Karpas-422 (cell line): ENCODE results near the gene NDUFAB1. TPM values are rescaled to one million over a fixed set of nuclear protein-coding genes. Genes with fewer than 3 reads are reported as not detected.

Experiments
- DNase-seq: peaks from one replicate; pipeline ENCODE4 v3.0.0-alpha.2; 2015
- H2AFZ ChIP-seq: fragments of 200-600 bp; sonication (generic); 2 replicates; pipeline ENCODE4 v1.6.1; 2014; ENCODE audit warnings: antibody characterized with exemption, low read length, mixed read lengths
- H3K27ac ChIP-seq: fragments of 200-600 bp; sonication (generic); 2 replicates; pipeline ENCODE4 v1.5.1; 2014; ENCODE audit warnings: mild to moderate bottlenecking, low read length, moderate library complexity
- H3K27me3 ChIP-seq: fragments of 200-600 bp; sonication (generic); 2 replicates; pipeline ENCODE4 v1.6.1; 2014; ENCODE audit warnings: low read length, mixed read lengths
- H3K36me3 ChIP-seq: fragments of 200-600 bp; sonication (generic); 2 replicates; pipeline ENCODE4 v1.6.1; 2014; ENCODE audit warnings: low read length, mixed read lengths; ENCODE audit not compliant: insufficient read depth
- H3K4me1 ChIP-seq: fragments of 200-600 bp; sonication (generic); 2 replicates; pipeline ENCODE4 v1.6.1; 2014; ENCODE audit warnings: mild to moderate bottlenecking, low read length, mixed read lengths
- H3K4me2 ChIP-seq: fragments of 200-600 bp; sonication (generic); 2 replicates; pipeline ENCODE4 v1.6.1; 2014; ENCODE audit warnings: low read length, low read depth, mild to moderate bottlenecking; ENCODE audit not compliant: poor library complexity, severe bottlenecking
- H3K4me3 ChIP-seq: fragments of 200-600 bp; sonication (generic); 2 replicates; pipeline ENCODE4 v1.5.1; 2014; ENCODE audit warnings: mild to moderate bottlenecking, antibody characterized with exemption, low read length, mixed read lengths
- H3K79me2 ChIP-seq: fragments of 200-600 bp; sonication (generic); 2 replicates; pipeline ENCODE4 v1.6.1; 2014; ENCODE audit warnings: mild to moderate bottlenecking, low read length, mixed read lengths
- H3K9ac ChIP-seq: fragments of 200-600 bp; sonication (generic); 2 replicates; pipeline ENCODE4 v1.6.0; 2014; ENCODE audit warnings: low read length
- H3K9me2 ChIP-seq: fragments of 200-600 bp; sonication (generic), shearing (Covaris generic); replicated peaks from 2 replicates; pipeline ENCODE4 v1.6.0; 2014; ENCODE audit warnings: mild to moderate bottlenecking, low read length, moderate library complexity; ENCODE audit not compliant: insufficient read depth
- H3K9me3 ChIP-seq: fragments of 300-700, 200-600 bp; sonication (generic); 2 replicates; pipeline ENCODE4 v1.6.1; 2014; ENCODE audit warnings: low read length, mixed read lengths
- H4K20me1 ChIP-seq: fragments of 200-600 bp; sonication (generic); 2 replicates; pipeline ENCODE4 v1.6.1; 2014; ENCODE audit warnings: mild to moderate bottlenecking, antibody characterized with exemption, low read length, low read depth; ENCODE audit not compliant: insufficient read depth
- total RNA-seq: library from RNA; depleted of rRNA; stranded (reverse); fragments of >200 nt; shearing (Covaris generic); gene quantifications from 2 replicates; pipeline ENCODE4 v1.2.3, GENCODE V29; 2014; ENCODE audit warnings: low replicate concordance

The NDUFAB1 gene
- total RNA-seq, 1 experiment from 2014 or later: 193 TPM

DNA sequence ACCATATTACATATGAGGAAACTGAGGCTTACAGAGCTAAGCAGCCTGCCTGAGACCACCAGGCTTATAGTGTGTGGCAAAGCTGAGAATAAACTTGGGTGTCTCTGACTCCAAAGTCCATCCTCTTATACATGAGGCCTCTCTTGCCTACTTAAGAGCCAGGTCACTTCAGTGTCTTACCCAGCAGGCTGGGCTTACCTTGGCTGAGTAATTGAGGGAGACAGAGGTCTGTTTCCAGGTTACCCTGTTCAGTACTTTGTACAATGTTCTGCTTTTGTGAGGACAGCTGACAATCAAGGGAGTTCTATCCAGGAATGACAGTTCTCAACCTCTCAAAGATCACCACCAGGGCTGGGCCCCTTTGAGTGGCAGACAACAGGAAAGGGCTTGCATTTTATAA lies 14.4 kb downstream of the NDUFAB1 start:
- Histone ChIP-seq H3K79me2 (0 out of 2 replicates have a peak, but pooled peaks cover 3% of the 10 kb centered on the region), H3K27ac (no peak overlapping the region), H4K20me1 (peaks cover 8% of the 10 kb centered on the region; the same call in 1 of the 2 replicates), H3K4me2 (no peak overlapping the region), H3K4me3 (no peak overlapping the region), H2AFZ (no peak overlapping the region), H3K9ac (no peak overlapping the region), H3K9me3 (no peaks in the 10 kb centered on the region), H3K27me3 (no peaks in the 10 kb centered on the region), H3K36me3 (peaks cover 23% of the 10 kb centered on the region; the same call in 1 of the 2 replicates), H3K9me2 (no peaks in the 10 kb centered on the region), H3K4me1 (no peaks in the 10 kb centered on the region)
- no peak for DNase-seq

- H3K27ac ChIP-seq: no peak overlapping the region
- no peaks in the 10 kb centered on the region for H3K9me3 ChIP-seq
- no peak overlapping the region for H3K4me3 ChIP-seq
- peaks cover 5% of the 10 kb centered on the region; the same call in 1 of the 2 replicates for H4K20me1 ChIP-seq
- DNase-seq: no peak
- no peaks in the 10 kb centered on the region for H3K4me1 ChIP-seq
- H3K4me2 ChIP-seq: no peak overlapping the region
- no peak overlapping the region for H2AFZ ChIP-seq
- no peak overlapping the region for H3K9ac ChIP-seq
- H3K36me3 ChIP-seq: peaks cover 23% of the 10 kb centered on the region; the same call in 1 of the 2 replicates
- no peaks in the 10 kb centered on the region for H3K9me2 ChIP-seq
- no peaks in the 10 kb centered on the region for H3K27me3 ChIP-seq
- no peaks in the 10 kb centered on the region for H3K79me2 ChIP-seq
Observed at GRCh38 chr16:23580391-23580790, 15.7 kb downstream of the NDUFAB1 start.

DNA sequence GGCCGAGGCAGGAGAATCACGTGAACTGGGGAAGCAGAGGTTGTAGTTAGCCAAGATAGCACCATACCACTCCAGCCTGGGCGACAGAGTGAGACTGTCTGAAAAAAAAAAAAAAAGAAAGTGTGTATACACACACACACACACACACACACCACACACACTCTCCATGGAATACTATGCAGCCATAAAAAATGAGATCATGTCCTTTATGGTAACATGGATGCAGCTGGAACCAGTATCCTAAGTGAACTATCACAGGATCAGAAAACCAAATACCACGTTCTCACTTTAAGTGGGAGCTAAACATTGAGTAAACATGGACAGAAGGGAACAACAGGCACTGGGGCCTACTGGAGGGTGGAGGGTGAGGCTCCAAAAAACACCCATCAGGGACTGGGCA lies 16.7 kb downstream of the NDUFAB1 start:
- DNase-seq: no peak
- Histone ChIP-seq H3K36me3 (peaks cover 13% of the 10 kb centered on the region; the same call in 1 of the 2 replicates), H3K4me2 (no peak overlapping the region), H3K4me3 (no peak overlapping the region), H3K27me3 (no peaks in the 10 kb centered on the region), H3K4me1 (no peaks in the 10 kb centered on the region), H4K20me1 (no peaks in the 10 kb centered on the region), H3K9me2 (no peaks in the 10 kb centered on the region), H3K9me3 (no peaks in the 10 kb centered on the region), H3K9ac (no peak overlapping the region), H3K27ac (no peak overlapping the region), H2AFZ (no peak overlapping the region), H3K79me2 (no peaks in the 10 kb centered on the region)

- Histone ChIP-seq H3K9me2 (no peaks in the 10 kb centered on the region), H3K36me3 (peaks cover 11% of the 10 kb centered on the region; the same call in 1 of the 2 replicates), H3K4me1 (no peaks in the 10 kb centered on the region)
Observed at GRCh38 chr16:23578101-23578830, 17.9 kb downstream of the NDUFAB1 start.

DNA sequence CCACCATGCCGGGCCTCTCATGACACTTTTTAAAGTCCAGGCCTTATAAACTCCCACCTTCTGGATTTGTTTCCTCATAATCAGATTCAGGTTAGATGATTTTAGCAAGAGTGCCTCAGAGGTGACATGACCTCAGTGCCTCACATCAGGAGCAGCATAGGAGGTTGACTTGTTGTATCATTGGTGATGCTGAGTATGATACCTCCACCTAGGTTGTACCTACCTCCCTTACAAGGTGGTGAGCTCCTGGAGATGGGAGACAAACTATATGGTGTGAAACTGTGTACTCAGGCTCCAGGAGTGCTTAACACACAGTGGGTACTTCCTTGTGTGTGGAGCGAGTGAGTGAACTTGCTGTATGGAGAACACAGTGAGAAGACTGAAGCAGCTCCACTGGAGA lies 18.6 kb downstream of the NDUFAB1 start:
- DNase-seq: no peak
- no peaks in the 10 kb centered on the region for H3K79me2 ChIP-seq
- H3K9me3 ChIP-seq: no peaks in the 10 kb centered on the region
- H2AFZ ChIP-seq: no peak overlapping the region
- no peak overlapping the region for H3K4me2 ChIP-seq
- no peaks in the 10 kb centered on the region for H3K4me1 ChIP-seq
- H3K9me2 ChIP-seq: no peaks in the 10 kb centered on the region
- H3K4me3 ChIP-seq: no peak overlapping the region
- no peaks in the 10 kb centered on the region for H3K27me3 ChIP-seq
- H4K20me1 ChIP-seq: no peaks in the 10 kb centered on the region
- H3K27ac ChIP-seq: no peak overlapping the region
- no peak overlapping the region for H3K9ac ChIP-seq
- H3K36me3 ChIP-seq: peaks cover 11% of the 10 kb centered on the region; the same call in 1 of the 2 replicates

More at GRCh38 chr16:23578101-23578830, 17.9 kb downstream of the NDUFAB1 start:
- Histone ChIP-seq H3K4me2 (no peak overlapping the region), H3K9ac (no peak overlapping the region), H4K20me1 (no peaks in the 10 kb centered on the region), H3K27ac (no peak overlapping the region), H3K9me3 (no peaks in the 10 kb centered on the region), H2AFZ (no peak overlapping the region), H3K4me3 (no peak overlapping the region), H3K27me3 (no peaks in the 10 kb centered on the region), H3K79me2 (no peaks in the 10 kb centered on the region)
- no peak for DNase-seq

DNA sequence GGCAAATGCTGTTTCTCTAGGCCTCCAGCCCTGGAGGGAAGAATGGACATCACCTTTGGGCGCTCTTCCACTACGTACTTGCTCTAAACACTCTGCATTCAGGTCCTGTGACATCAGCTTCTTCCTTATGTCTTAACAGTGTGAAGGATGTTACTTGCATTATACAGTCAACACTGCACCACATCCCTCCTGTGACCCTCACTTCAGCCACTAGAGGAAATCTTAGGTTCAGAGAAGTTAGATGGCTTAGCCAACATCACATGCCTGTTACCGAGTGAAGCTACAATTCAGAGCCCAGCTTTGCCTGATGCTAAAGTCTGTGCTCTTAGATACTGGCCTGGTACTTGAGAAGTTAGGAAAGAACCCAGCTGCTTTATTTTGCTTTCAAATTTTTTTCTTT lies 20.3 kb downstream of the NDUFAB1 start:
- peak; percentile 59 for DNase-seq
- Histone ChIP-seq H3K9me2 (no peaks in the 10 kb centered on the region), H3K79me2 (no peaks in the 10 kb centered on the region), H2AFZ (no peak overlapping the region), H3K27ac (0 out of 2 replicates have a peak overlapping the region, but pooled peaks have one; percentile 3), H3K4me1 (peaks cover 7% of the 10 kb centered on the region), H3K4me3 (no peak overlapping the region), H3K9me3 (no peaks in the 10 kb centered on the region), H3K9ac (no peak overlapping the region), H4K20me1 (no peaks in the 10 kb centered on the region), H3K4me2 (no peak overlapping the region), H3K36me3 (peaks cover 11% of the 10 kb centered on the region; the same call in 1 of the 2 replicates), H3K27me3 (no peaks in the 10 kb centered on the region)

GRCh38 chr16:23573817-23574216 lies 22.3 kb downstream of the NDUFAB1 start:
- H4K20me1 ChIP-seq: no peaks in the 10 kb centered on the region
- H2AFZ ChIP-seq: no peak overlapping the region
- no peak for DNase-seq
- no peak overlapping the region for H3K27ac ChIP-seq
- H3K4me2 ChIP-seq: no peak overlapping the region
- no peaks in the 10 kb centered on the region for H3K79me2 ChIP-seq
- no peaks in the 10 kb centered on the region for H3K9me3 ChIP-seq
- H3K4me1 ChIP-seq: peaks cover 28% of the 10 kb centered on the region
- H3K9me2 ChIP-seq: no peaks in the 10 kb centered on the region
- no peak overlapping the region for H3K9ac ChIP-seq
- H3K36me3 ChIP-seq: peaks cover 6% of the 10 kb centered on the region; the same call in 1 of the 2 replicates
- no peaks in the 10 kb centered on the region for H3K27me3 ChIP-seq
- H3K4me3 ChIP-seq: no peak overlapping the region

- no peaks in the 10 kb centered on the region for H3K9me3 ChIP-seq
- H3K4me3 ChIP-seq: no peak overlapping the region
- H3K4me2 ChIP-seq: no peak overlapping the region
- no peak overlapping the region for H3K27ac ChIP-seq
- H3K27me3 ChIP-seq: no peaks in the 10 kb centered on the region
- DNase-seq: no peak
- no peak overlapping the region for H3K9ac ChIP-seq
- H2AFZ ChIP-seq: no peak overlapping the region
- peaks cover 3% of the 10 kb centered on the region; the same call in 1 of the 2 replicates for H3K79me2 ChIP-seq
- peaks cover 11% of the 10 kb centered on the region; the same call in 1 of the 2 replicates for H3K36me3 ChIP-seq
- no peaks in the 10 kb centered on the region for H4K20me1 ChIP-seq
- no peaks in the 10 kb centered on the region for H3K9me2 ChIP-seq
- H3K4me1 ChIP-seq: peaks cover 29% of the 10 kb centered on the region
Observed at GRCh38 chr16:23572394-23572793, 23.7 kb downstream of the NDUFAB1 start.
